Stimulated activated CD8-positive, alpha-beta memory T cell treated with anti-CD3 and anti-CD28 coated beads, Interleukin-15, amount 100 ng/mL, for 48 hours (primary cell): ENCODE data around the gene BICDL2.

Source experiments
- DNase-seq, 2 donors: peaks; one replicate each; pipeline ENCODE4 v3.0.0-alpha.2; 2020; ENCODE audit warnings: low read depth in 2 of 2

BICDL2 gene

GRCh38 chr16:3025032-3026002, 11.4 kb downstream of the BICDL2 start:
- DNase-seq = no peak

- peak; percentile 91 to 94 for DNase-seq
These were observed 12.9 kb downstream of the BICDL2 start, which contains the start of the genes HCFC1R1 and THOC6 for GRCh38 chr16:3023669-3024478. Gene HCFC1R1 (minus strand): TSS chr16:3023942. CDS start chr16:3023941, 1 bp downstream. Gene THOC6 (plus strand): TSS chr16:3024035. CDS start chr16:3024327, 292 bp downstream.

- DNase-seq = no peak
These were observed 13.4 kb downstream of the BICDL2 start for GRCh38 chr16:3023415-3023668.

- no peak for DNase-seq
These were observed 13.9 kb downstream of the BICDL2 start for GRCh38 chr16:3022684-3023414.

DNA sequence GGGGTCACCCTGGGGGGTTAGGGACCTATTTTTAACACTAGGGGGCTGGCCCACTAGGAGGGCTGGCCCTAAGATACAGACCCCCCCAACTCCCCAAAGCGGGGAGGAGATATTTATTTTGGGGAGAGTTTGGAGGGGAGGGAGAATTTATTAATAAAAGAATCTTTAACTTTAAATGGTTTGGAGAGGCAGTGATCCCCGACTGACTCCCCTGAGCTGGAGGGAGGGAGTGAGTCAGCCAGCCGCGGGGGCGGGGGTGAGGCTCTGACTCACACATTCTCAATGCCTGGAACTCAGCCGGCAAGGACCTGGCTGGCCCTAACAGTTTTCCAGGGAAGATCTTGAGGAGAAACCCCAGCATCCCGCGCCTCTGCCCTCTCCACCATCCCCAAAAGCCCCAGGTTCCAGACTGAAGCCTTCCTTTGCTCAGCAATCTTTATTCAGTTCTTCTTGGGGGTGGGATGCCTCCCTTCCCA, 14.5 kb downstream of the BICDL2 start:
- DNase-seq = peak; percentile 86 to 88

DNA sequence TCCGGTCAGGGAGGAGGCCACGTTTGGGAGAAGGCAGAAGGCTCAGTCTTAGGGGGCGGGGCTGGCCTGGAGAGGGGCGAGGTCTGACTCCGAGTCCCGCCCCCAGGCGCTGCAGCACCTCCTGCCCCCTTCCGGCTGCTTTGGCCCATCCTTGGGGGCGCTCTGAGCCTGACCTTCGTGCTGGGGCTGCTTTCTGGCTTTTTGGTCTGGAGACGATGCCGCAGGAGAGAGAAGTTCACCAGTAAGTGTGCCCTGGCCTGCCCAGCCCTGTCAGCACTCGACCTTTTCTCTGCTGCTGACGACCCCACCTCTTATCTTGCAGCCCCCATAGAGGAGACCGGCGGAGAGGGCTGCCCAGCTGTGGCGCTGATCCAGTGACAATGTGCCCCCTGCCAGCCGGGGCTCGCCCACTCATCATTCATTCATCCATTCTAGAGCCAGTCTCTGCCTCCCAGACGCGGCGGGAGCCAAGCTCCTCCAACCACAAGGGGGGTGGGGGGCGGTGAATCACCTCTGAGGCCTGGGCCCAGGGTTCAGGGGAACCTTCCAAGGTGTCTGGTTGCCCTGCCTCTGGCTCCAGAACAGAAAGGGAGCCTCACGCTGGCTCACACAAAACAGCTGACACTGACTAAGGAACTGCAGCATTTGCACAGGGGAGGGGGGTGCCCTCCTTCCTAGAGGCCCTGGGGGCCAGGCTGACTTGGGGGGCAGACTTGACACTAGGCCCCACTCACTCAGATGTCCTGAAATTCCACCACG, 15.1 kb downstream of the BICDL2 start:
- DNase-seq = peak; percentile 84 to 88

GRCh38 chr16:3020604-3021448, 15.9 kb downstream of the BICDL2 start:
- no peak for DNase-seq

- peak; percentile 63 to 73 for DNase-seq
These were observed 16.5 kb downstream of the BICDL2 start, which contains the start of gene TNFRSF12A for GRCh38 chr16:3020247-3020603. Gene TNFRSF12A (plus strand): TSS chr16:3020368. CDS start chr16:3020398, 30 bp downstream.

- no peak for DNase-seq
These were observed 17.0 kb downstream of the BICDL2 start for GRCh38 chr16:3019594-3020246.

DNA sequence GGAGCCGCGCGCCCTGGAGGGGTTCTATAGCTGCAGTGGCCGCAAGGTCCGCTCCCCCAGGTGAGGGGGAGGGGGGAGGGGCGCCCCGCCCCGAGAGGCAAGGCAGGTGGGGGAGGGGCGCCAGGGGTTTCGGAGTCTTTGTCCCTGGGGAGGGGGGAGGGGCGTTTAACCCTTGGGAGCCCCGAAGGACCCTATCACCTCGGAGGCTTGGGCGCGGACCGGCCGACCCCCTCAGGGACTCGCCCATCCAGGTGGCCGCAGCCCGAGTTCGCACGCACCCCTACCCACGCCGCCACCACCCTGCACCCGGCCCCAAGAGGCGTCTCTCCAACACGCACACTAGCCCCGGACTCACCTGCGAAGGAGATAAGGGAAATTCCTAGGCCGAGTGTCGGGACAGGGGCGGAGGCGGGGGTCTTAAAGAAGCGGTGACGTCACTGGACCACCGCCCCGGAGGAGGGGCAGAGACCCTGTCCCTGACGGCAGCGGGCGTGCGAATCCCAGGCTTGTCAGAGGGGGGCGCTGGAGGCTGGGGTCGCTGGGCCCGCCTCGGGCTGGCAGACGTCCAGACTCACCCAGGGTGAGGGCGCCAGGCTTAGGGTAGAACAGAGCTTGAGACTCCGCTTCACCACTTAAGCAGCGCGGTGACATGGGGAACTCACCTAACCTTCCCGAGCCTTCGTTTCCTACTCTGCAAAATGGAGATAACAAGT, 18.8 kb downstream of the BICDL2 start, which contains the start of gene CLDN6:
CLDN6 (minus strand) TSS at position 390 of the 713 bp plus-strand sequence. CDS start 2,162 bp downstream, outside the sequence.
- no peak for DNase-seq

GRCh38 chr16:3017344-3017743, 19.4 kb downstream of the BICDL2 start:
- no peak for DNase-seq

- no peak for DNase-seq
These were observed 20.8 kb downstream of the BICDL2 start for GRCh38 chr16:3015865-3016521.

DNA sequence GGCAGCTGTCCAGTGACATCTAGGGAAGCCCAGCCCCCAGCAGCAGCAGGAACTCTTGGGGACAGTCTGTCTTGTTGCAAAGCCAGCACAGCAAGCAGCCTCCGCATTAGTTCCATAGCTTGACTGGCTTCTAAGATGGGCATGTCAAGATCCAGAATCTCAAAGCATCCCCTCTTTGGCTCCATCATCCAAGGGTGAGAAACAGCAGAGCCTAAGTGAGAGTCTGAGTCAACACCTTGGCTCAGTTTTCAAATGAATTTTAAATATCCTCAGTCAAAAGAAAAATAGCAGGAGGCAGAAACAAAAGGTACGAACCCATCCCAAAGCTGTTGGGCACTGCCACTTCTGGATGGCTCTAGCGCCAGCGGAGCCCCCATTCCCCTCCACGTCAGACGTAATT, 21.8 kb downstream of the BICDL2 start:
- no peak for DNase-seq

- DNase-seq = no peak
These were observed 22.6 kb downstream of the BICDL2 start for GRCh38 chr16:3013998-3014690.

- no peak for DNase-seq
These were observed 23.2 kb downstream of the BICDL2 start for GRCh38 chr16:3013491-3013951.

- no peak for DNase-seq
These were observed 23.8 kb downstream of the BICDL2 start, which contains the start of gene CLDN9 for GRCh38 chr16:3012828-3013420. Gene CLDN9 (plus strand): TSS chr16:3012923. CDS start chr16:3013363, 440 bp downstream.

GRCh38 chr16:3012246-3012645, 24.5 kb downstream of the BICDL2 start:
- DNase-seq = no peak
